Stimulated activated CD4-positive, alpha-beta T cell treated with anti-CD3 and anti-CD28 coated beads, Interleukin-15, amount 100 ng/mL, for 24 hours (primary cell): ENCODE data around the gene KDM1B.
"Not testable (repeated sequence)": the region's sequence is repeated elsewhere in the genome, so short reads cannot be mapped to it uniquely, and the experiment has no call there.

Experiments used
- DNase-seq: peaks from one replicate; pipeline ENCODE4 v3.0.0-alpha.2; 2020

Gene KDM1B

GRCh38 chr6:18151391-18151790 lies 3.8 kb upstream of the KDM1B start:
- not testable (repeated sequence) for DNase-seq

GRCh38 chr6:18151801-18152200 lies 3.4 kb upstream of the KDM1B start:
- no peak for DNase-seq

- no peak for DNase-seq
These were observed 1.9 kb upstream of the KDM1B start for GRCh38 chr6:18153311-18153703.

- no peak for DNase-seq
These were observed 594 bp upstream of the KDM1B start, which contains the start of gene TPMT for GRCh38 chr6:18154507-18155149. Gene TPMT (minus strand): TSS chr6:18155077. CDS start chr6:18149127, 5,950 bp downstream.

- DNase-seq = peak; percentile 66
These were observed 721 bp downstream of the KDM1B start for GRCh38 chr6:18155864-18156421.

GRCh38 chr6:18160911-18161310 lies 5.7 kb downstream of the KDM1B start:
- no peak for DNase-seq

- DNase-seq = no peak
These were observed 6.2 kb downstream of the KDM1B start for GRCh38 chr6:18161431-18161830.

GRCh38 chr6:18162401-18162800 lies 7.2 kb downstream of the KDM1B start:
- no peak for DNase-seq

GRCh38 chr6:18165751-18166150 lies 10.5 kb downstream of the KDM1B start:
- DNase-seq = no peak

GRCh38 chr6:18166312-18167036 lies 11.3 kb downstream of the KDM1B start:
- DNase-seq = no peak

- DNase-seq = no peak
These were observed 13.0 kb downstream of the KDM1B start for GRCh38 chr6:18168264-18168663.

- no peak for DNase-seq
These were observed 16.6 kb downstream of the KDM1B start for GRCh38 chr6:18171871-18172270.

- DNase-seq = not testable (repeated sequence)
These were observed 21.0 kb downstream of the KDM1B start for GRCh38 chr6:18176198-18176597.

GRCh38 chr6:18177286-18177965 lies 22.2 kb downstream of the KDM1B start:
- no peak for DNase-seq

GRCh38 chr6:18178960-18179615 lies 23.9 kb downstream of the KDM1B start:
- DNase-seq = no peak

GRCh38 chr6:18179770-18180356 lies 24.6 kb downstream of the KDM1B start:
- no peak for DNase-seq

GRCh38 chr6:18182568-18182967 lies 27.3 kb downstream of the KDM1B start:
- no peak for DNase-seq

- no peak for DNase-seq
These were observed 28.5 kb downstream of the KDM1B start for GRCh38 chr6:18183766-18184165.

GRCh38 chr6:18185624-18186023 lies 30.4 kb downstream of the KDM1B start:
- DNase-seq = no peak

GRCh38 chr6:18186033-18186432 lies 30.8 kb downstream of the KDM1B start:
- DNase-seq = no peak

- DNase-seq = no peak
These were observed 31.5 kb downstream of the KDM1B start for GRCh38 chr6:18186540-18187250.

GRCh38 chr6:18187701-18188100 lies 32.5 kb downstream of the KDM1B start:
- DNase-seq = no peak
